Measurements from ENCODE around the gene ACOT11.
"Not testable (repeated sequence)": the region's sequence is repeated elsewhere in the genome, so short reads cannot be mapped to it uniquely, and the experiment has no call there.

ACOT11 gene

DNA sequence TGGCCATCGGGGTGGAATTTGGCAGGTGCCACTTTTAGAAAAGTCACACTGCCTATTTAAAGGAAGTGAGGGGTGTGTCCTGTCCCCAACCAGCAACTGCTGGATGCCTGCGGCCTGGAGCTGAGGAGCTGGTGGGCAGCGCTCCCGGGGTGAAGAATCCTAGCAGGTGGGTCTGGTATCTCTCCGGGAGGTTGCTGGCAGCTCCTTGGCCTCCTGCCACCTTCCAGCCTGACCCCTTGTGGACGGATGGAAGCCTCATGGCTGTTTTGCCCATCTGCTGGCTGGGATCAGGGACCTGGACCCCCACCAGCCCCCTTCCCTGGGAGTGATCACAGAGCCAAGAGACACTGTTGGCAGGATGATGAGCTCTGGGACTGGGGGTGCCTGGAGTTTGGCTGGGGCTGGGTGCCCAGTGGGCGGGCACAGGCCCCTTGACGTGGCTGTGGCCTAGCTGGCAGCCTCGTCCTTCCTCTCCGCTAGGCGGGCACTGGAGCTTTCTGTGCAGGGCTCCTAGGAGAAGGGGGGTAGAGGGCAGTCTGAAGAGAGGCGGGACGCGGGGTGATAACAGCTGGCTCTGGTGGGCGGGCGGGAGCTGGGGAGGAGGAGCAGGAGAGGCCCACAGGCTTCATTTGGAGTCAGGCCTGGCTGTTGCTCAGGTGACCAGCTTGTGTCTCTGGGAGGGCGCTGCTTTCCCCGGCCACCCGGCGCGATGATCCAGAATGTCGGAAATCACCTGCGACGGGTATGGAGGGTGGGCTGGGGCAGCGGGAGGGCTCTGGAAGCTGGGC lies at the start of gene ACOT11:
TSS of gene ACOT11 (plus strand) at position 628 of the 788 bp plus-strand sequence. CDS start at position 710, 82 bp downstream.
- no peak for DNase-seq

DNA sequence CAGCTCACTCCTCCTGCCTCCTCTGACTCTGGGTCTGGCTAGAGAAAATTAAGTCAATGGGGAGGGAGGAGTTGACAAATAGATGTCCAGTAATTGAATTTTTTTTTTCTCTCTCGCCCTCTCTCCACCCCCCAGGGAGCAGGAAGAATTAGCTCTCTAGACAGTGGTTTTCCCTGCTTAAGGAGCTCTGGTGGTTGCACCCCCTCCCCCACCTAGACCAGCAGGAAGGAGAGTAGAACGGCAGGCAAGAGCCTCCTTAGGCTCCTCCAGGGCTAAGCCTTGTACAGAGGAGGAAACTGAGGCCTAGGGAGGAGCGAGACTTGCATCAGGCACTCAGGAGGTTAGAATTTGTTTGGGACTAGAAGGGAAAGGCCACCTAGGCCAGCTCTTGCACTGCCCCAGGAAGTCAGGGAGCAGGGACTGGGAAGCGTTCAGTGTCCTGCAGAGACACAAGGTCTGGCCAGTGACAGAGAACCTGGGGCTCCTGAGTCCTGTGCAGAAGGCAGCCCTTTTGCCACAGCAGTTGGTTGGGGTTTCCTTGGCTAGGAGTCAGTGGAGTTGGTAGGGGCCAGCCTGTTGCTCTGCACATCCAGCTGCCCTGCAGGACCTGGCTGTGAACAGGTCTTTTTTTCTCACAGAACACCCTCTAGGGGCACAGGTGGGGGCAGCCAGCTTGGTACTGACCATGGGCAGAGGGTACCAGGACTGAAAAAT lies 49.5 kb upstream of the ACOT11 start:
- no peak for DNase-seq

DNA sequence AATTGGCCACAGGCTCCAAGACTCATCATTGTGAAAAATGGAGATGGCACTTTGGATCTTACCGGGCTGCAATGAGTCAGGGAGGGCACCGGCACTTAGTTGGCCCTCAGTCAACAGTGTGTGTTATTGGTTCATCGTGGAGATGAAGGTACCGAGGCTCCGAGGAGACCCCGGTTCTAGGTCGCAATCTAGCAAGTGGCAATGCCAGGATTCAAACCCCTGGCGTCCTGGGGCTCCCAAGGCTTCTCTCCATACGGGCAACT lies 49.0 kb upstream of the ACOT11 start:
- DNase-seq = no peak

DNA sequence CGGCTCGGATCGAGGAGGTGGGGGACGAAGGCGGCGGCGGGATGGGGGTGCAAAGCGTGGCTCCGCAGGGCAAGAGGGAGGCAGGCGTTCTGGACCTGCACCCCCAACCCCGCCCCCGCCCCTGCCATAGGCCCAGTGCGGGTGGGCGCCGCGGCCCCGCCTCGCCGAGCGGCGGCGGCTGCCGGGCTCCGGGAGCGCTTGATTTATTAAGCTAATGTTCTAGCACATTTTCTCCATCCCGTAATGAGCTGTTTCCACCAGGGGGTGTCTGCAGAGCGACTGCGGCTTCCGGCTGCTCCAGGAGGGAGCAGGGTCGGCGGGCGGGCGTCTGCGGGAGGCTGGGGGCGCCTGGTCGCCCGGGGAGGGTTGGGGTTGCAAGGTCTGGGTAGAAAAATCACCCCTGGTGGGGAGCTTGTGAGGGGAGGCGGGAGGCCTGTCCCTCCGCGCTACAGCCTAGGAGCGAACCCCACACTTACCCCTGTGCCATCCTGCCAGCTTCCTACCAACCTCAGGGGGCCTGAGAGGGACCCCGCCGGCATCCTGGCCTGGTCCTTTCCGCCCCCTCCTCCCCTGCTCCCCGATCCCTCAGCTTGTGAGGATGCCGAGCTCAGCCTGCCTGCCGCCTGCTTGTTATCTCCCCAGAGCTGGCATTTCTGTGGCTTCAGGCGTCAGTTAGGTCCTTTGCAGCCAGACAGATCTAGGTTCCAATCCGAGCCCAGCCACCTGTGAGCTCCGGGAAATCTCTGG lies 48.5 kb upstream of the ACOT11 start:
- no peak for DNase-seq

DNA sequence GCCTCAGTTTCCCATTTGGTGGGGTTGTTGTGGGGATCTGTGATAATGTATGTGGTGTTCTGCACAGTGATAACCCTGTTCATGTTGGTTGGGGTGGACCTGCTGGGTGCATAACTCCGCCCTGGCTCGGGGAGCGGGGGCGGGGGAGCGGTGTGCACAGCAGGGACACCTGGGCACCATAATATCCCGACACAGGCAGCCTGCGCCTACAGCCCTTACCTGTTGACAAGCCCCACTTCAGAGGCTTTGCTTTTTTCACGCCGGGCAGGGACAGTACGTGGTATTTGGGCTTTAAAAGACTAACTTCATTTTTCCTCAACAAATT lies 48.0 kb upstream of the ACOT11 start:
- no peak for DNase-seq

DNA sequence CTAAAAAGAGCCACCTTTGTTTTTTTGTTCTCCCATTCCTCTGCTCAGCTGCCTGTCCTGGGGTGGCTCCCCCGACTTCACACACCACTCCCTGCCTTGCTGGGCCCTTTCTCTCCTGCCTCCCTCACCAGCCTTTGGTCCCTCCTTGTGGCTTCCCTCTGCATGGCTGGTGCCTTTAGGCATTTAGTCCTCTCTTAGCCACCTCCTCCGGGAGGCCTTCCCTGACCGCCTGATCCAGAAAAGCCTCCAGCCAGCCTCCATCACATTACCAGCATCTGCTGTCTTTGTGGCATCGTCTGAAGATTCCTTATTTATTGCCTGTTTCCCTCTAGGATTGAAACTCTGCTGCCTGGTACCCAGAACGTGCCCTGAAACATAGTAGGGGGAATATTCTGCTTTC lies 46.2 kb upstream of the ACOT11 start:
- DNase-seq = no peak

DNA sequence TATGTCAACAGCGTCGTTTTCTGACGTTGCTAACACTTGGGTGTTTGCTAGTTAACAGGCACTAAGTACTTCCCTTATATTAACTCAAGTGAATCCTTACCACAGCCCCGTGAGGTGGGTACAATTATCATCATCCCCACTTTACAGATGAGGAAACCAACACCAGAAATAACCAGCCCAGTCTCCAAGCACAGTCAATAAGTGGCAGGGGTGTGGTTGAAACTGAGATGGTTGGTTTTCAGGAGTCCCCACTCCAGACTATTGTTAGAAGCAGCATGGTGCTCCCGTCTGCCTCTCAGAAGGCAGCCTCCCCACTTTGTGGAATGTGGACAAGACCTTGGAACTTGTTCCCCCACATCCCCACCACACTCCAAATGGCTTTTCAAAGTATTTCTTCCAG lies 45.7 kb upstream of the ACOT11 start:
- no peak for DNase-seq

DNA sequence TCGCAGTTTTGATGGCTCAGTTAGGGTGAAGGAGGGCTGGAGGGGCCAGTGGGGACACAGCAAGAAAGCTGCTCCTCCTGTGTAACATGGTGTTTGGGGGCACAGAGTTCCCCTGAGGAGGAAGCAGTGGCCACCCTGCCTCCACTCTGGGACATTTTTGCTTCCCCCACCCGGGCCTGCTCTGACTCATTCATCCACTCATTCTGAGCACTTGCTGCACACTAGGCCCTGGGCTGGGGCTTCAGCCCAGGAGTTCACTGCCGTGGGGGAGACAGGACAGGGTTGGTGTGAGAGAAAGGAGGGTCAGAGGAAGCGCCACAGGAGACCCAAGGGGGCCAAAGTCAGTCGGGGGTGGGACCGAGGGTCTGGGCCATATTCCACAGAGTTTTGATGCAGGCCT lies 41.4 kb upstream of the ACOT11 start:
- DNase-seq = no peak

DNA sequence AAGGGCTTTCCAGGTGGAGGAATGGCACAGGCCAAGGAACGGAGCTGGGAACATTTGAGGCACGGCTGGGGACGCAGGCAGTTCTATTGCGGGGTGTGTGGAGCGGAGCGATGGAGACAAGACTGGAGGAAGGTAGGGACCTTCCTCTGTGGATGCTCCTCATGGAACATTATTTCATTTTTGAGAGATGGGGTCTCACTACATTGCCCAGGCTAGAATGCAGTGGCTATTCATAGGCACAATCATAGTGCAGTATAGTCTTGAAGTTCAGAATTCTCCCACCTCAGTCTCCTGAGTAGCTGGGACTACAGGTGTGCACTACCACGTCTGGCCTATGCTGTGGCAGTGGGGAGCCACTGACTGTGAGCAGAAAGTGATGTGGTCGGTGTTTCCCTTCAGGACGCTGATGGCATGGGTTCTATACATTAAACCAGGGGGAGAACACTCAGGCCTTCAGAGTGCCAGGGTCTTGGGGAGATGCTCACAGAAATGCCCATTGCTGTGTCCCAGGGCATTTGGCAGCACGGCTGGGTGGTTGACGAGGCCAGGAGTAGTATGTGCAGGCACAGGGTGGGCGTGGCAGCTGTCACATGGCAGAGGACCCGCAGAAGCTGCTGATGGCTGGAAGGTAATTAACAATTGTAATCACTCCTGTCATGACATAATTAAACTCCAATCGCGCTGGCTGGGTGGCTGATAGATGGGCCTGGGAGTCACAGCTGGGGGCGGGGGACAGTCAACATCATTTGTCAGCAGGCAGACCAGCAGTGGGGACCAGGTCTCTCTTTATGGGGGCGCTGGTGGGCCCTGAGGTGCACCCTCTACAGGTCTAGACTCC lies 40.8 kb upstream of the ACOT11 start:
- no peak for DNase-seq

DNA sequence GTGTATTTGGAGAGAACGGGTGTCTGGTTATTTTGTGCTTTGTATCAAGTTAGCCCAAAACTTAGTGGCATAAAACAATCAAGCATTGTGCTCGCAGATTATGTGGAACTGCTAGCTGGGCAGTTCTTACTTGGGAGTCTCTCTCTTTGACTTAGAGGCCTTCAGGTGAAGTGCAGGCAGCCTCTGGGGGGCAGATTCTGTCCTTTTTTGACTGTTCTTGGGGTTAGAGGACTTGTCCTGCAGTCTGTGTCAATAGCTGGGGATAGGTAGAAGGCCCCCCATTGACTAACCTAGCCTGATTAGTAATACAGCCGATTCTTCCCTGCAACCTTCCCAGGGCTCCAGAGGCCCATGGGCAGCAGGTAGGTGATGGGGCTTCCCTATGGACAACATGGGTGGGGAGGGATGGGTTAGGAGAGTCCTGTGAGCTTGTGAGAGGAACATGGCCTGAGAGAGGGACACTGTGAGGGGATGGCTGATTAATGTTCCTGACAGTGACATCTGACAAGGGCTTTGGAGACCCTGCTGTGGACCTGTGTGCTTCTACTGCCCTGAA lies 37.2 kb upstream of the ACOT11 start:
- DNase-seq = no peak

DNA sequence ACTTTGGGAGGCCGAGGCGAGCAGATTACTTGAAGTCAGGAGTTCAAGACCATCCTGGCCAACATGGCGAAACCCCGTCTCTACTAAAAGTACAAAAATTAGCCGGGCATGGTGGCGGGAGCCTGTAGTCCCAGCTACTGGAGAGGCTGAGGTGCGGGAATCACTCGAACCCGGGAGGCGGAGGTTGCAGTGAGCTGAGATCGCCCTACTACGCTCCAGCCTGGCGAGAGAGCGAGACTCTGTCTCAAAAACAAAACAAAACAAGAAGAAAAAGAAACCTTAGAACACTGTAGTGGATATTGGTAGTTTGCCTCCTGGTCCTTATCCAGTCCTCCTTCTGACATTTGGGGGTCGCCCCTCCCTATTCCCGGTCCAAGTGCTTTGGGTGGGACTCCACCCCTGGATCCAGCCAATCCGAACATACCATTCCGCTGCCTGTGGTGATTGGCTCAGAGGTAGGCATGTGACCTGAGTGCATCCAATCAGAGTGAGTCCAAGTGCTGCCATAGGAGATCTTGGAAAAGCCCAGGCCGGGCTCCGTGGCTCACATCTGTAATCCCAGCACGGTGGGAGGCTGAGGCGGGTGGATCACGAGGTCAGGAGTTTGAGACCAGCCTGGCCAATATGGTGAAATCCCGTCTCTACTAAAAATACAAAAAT lies 34.0 kb upstream of the ACOT11 start:
- not testable (repeated sequence) for DNase-seq

DNA sequence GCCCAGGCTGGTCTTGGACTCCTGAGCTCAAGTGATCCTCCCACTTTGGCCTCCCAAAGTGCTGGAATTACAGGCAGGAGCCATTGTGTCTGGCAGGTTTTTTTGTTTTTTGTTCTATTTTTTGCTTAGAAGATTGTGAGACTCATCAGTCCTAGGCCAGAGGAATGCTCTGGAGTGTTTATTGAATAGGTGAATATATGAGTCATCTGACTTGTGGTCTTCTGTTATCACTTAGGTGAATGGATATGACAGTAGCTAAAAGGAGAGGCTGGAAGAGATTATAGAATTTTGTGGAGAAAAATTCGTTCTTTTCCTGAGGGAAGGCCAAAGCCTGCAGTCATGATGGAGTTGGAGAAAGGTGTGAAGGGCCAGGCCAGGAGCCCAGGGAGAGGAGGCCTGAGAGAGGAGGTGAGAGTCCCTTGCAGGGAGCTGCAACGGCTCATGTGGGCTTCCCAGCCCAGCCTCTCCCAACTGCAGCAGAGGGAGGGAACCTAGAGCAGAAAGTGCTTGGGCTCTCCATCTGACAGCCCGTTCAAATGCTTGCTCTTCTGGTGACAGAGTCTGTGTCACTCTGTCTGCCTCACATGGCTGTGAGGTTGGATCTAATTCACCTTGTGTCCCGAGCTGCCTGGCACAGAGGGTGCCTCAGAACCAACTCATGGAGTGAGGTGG lies 31.6 kb upstream of the ACOT11 start:
- DNase-seq = no peak

DNA sequence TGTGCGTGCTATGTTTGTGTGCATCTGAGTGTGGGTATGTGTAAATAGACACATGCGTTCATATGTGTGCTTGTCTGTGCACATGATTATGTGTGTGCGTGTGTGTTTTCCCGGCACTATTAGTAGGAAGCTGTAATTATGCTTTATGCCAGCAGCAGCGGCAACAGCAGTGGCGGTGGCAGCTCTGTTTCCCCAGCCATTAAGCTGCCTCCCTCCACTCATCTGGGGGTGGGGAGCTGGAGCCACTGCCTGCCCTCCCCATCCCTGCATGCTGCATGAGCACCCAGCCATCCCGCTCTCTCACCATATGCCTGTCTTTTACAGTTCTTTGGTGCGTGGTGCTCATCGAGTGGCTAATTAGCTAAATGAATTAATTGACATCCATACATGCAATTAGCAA lies 30.5 kb upstream of the ACOT11 start:
- DNase-seq = no peak

DNA sequence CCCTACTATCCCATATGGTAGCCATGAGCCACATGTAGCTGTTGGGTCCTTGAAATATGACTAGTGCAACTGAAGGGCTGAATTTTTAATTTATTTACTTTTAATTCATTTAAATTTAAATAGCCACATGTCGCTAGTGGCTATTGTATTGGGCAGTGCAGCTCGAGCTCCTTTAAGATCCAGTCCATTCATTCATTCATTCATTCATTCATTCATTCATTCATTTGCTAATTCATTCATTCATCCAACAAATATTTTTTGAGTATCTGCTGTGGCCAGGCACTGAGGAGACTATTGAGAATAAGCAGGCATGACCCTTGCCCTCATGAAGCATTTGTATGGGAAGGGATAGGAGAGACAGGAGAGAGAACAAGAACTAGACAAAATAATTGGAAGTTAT lies 29.5 kb upstream of the ACOT11 start:
- DNase-seq = no peak

DNA sequence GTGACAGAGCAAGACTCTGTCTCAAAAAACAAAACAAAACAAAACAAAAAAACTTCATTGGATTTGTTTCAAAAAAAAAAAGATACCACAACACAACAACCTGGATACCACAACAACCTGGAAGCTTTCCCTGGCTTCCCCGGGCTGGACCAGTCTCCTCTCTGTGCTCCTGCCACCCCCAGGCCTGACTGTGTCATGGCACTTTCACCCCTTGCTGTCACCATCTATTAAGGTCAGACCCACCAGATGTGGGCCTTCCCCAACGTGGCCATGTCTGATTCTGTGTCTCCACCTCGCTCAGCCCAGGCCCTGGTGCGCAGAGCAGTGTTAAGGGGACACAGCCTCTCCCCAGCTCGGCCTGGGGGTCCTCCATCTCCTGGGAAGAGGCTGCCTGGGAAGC lies 28.3 kb upstream of the ACOT11 start:
- DNase-seq = no peak

DNA sequence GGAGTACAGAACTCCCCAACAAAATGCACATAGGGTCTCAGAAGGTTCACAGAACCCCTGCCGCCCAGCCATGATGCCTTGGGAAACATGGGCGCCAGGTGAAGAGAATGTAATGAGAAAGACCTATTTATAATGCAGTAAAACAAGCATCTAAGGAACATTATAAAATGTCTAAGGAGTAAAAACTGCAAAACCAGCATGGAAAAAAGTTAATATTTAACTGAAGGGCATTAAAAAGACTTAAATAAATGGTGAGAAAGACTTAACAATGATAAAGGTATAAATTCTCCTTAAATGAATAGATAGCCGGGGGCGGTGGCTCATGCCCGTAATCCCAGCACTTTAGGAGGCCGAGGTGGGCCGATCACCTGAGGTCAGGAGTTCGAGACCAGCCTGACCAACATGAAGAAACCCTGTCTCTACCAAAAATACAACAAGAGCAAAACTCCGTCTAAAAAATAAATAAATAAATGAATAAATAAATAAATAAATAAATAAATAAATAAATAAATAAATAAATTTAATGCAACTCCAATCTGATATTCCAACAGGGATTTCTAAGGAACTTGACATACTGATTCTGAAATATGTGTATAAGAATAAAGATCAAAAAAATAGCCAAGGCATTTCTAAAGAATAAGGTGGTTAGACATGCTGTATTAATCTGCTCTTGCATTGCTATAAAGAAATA lies 27.3 kb upstream of the ACOT11 start:
- DNase-seq = no peak

DNA sequence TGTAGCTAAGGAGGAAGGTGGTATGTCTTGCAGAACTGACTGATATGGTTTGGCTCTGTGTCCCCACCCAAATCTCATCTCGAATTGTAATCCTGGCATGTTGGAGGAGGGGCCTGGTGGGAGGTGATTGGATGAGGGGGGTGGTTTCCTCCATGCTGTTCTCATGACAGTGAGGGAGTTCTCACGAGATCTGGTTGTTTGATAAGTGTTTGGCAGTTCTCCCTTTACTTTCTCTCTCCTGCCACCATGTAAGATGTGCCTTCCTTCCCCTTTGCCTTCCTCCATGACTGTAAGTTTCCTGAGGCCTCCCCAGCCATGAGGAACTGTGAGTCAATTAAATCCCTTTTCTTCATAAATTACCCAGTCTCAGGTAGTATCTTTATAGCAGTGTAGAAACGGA lies 21.5 kb upstream of the ACOT11 start:
- DNase-seq = not testable (repeated sequence)

DNA sequence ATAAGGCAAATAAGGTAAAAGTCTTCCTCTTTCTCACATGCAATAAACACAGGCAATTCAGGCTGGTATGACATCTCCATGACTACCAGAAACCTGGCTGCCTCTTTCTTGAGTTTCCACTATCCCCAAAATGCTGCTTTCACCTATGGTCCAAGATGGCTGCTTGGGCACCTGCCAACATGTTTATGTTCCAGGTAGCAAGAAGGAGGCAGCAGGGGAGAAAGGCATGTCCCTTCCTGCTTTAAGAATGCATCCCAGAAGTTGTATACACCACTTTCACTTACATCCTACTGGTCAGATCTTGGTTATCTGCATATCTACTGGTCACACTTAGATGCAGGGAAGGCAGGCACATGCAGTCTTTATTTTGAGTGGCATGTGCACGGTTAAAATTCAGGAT lies 19.4 kb upstream of the ACOT11 start:
- DNase-seq = no peak

DNA sequence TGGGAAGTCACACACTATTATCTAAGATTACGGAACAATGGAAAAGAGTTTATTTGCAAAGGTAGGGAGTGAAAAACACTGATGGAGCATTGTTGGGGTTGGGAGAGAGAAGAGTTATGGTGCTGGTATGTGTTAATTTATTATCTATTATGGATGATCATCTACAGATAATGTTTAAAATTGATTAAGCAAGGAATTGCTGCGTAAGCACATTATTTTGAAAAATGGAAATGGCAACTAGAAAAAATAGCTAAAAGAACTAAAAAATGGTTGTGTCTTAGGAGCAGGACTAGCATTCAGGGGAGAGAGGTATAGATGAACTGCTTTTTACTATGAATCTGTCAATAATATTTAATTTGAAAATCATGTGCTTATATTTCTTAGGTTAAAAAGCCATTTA lies 16.0 kb upstream of the ACOT11 start:
- DNase-seq = no peak

DNA sequence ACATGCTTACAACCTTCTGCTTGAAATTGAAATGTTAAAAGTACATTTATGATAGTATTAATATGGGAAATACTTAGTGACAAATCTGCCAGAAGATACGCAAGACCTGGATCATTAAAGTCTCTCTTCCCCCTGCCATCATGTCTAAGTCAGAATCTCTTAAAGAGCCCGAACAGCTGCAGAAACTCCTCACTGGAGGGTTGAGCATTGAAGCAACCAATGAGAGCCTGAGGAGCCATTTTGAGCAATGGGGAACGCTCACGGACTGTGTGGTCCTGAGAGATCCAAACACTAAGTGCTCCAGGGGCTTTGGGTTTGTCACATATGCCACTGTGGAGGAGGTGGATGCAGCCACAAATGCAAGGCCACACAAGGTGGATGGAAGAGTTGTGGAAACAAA lies 11.4 kb upstream of the ACOT11 start:
- DNase-seq = not testable (repeated sequence)

DNA sequence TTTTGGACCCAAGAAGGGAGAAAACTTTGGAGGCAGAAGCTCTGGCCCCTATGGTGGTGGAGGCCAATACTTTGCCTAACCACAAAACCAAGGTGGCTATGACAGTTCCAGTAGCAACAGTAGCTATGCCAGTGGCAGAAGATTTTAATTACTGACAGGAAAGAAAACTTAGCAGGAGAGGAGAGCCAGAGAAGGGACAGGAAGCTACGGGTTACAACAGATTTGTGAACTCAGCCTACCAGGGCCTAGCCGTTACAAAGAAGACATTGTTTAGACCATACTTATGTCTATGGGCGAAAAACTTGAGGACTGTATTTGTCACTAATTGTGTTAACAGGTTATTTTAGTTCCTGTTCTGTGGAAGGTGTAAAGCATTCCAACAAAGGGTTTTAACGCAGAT lies 10.4 kb upstream of the ACOT11 start:
- no peak for DNase-seq
